GM23338 (cell line): ENCODE data around the gene USP7. TPM values are rescaled to one million over a fixed set of nuclear protein-coding genes. Genes with fewer than 3 reads are reported as not detected.

Experiments used
- ATAC-seq: fragments of 200-7000 bp; cut with Tn5 transposase; 3 replicates; pipeline ENCODE4 v1.9.1; 2020
- DNase-seq: peaks from one replicate; pipeline ENCODE4 v3.0.0-alpha.2; 2015; ENCODE audit warnings: low spot score
- H2AFZ ChIP-seq: fragments of 200-600 bp; sonication (generic); 2 replicates; pipeline ENCODE4 v1.8.0; 2016; ENCODE audit warnings: antibody characterized with exemption, mild to moderate bottlenecking, moderate library complexity
- H3F3A ChIP-seq: fragments of 200-600 bp; sonication (generic); replicated peaks from 2 replicates; pipeline ENCODE4 v1.8.0; 2017; ENCODE audit warnings: antibody characterized with exemption, mixed run types, low read depth
- H3K27ac ChIP-seq: fragments of 200-600 bp; sonication (generic); 2 replicates; pipeline ENCODE4 v1.6.1; 2016; ENCODE audit warnings: low read depth
- H3K27me3 ChIP-seq: fragments of 200-600 bp; sonication (generic); 2 replicates; pipeline ENCODE4 v1.8.0; 2016; ENCODE audit warnings: mild to moderate bottlenecking, mixed run types, moderate library complexity; ENCODE audit not compliant: insufficient read depth
- H3K36me3 ChIP-seq: fragments of 200-600 bp; sonication (generic); 2 replicates; pipeline ENCODE4 v1.8.0; 2016; ENCODE audit warnings: mild to moderate bottlenecking; ENCODE audit not compliant: insufficient read depth
- H3K4me1 ChIP-seq: fragments of 200-600 bp; sonication (generic); 2 replicates; pipeline ENCODE4 v1.8.0; 2016; ENCODE audit warnings: mild to moderate bottlenecking, moderate library complexity; ENCODE audit not compliant: insufficient read depth
- H3K4me2 ChIP-seq: fragments of 200-600 bp; sonication (generic); 2 replicates; pipeline ENCODE4 v1.7.1; 2017; ENCODE audit warnings: mixed run types
- H3K4me3 ChIP-seq: fragments of 200-600 bp; sonication (generic); 2 replicates; pipeline ENCODE4 v1.6.1; 2016; ENCODE audit warnings: mixed run types
- H3K79me2 ChIP-seq: fragments of 200-600 bp; sonication (generic); replicated peaks from 2 replicates; pipeline ENCODE4 v1.8.0; 2017; ENCODE audit warnings: mild to moderate bottlenecking; ENCODE audit not compliant: insufficient read depth
- H3K9me2 ChIP-seq: fragments of 200-600 bp; sonication (generic); 2 replicates; pipeline ENCODE4 v1.8.0; 2017; ENCODE audit not compliant: insufficient read depth
- H4K20me1 ChIP-seq: fragments of 200-600 bp; sonication (generic); replicated peaks from 2 replicates; pipeline ENCODE4 v1.8.0; 2017; ENCODE audit warnings: mild to moderate bottlenecking; ENCODE audit not compliant: insufficient read depth
- H3K27ac Mint-ChIP-seq: 2 replicates; pipeline ENCODE4 v1.8.0; 2020; ENCODE audit warnings: inconsistent platforms, mild to moderate bottlenecking, moderate library complexity, mixed read lengths
- H3K27me3 Mint-ChIP-seq: 3 replicates; pipeline ENCODE4 v1.8.0; 2022; ENCODE audit warnings: low read depth, mild to moderate bottlenecking, moderate library complexity, mixed read lengths, inconsistent platforms; ENCODE audit not compliant: insufficient read depth, poor library complexity
- H3K36me3 Mint-ChIP-seq: 3 replicates; pipeline ENCODE4 v1.8.0; 2021; ENCODE audit warnings: low read depth, mild to moderate bottlenecking, inconsistent platforms, moderate library complexity, mixed read lengths
- H3K4me1 Mint-ChIP-seq: 3 replicates; pipeline ENCODE4 v1.8.0; 2020; ENCODE audit warnings: mild to moderate bottlenecking, inconsistent platforms, mixed read lengths
- H3K4me3 Mint-ChIP-seq: 3 replicates; pipeline ENCODE4 v1.8.0; 2021; ENCODE audit warnings: moderate library complexity, mild to moderate bottlenecking, inconsistent platforms, mixed read lengths
- H3K9me3 Mint-ChIP-seq: 3 replicates; pipeline ENCODE4 v1.8.0; 2020; ENCODE audit warnings: moderate library complexity, mild to moderate bottlenecking, inconsistent platforms, mixed read lengths
- STAT1 ChIP-seq: IDR thresholded peaks from one replicate; pipeline ENCODE4 v1.6.1; 2016; ENCODE audit warnings: antibody characterized with exemption; ENCODE audit not compliant: unreplicated experiment
- ZNF114 ChIP-seq: fragments of 250-450 bp; sonication (Bioruptor Pico); IDR thresholded peaks from 2 replicates; pipeline ENCODE4 v1.5.0; 2020; ENCODE audit warnings: mild to moderate bottlenecking, moderate library complexity
- ZNF331 ChIP-seq: fragments of 250-450 bp; sonication (Bioruptor Pico); IDR thresholded peaks from 2 replicates; pipeline ENCODE4 v1.5.0; 2020; ENCODE audit warnings: low read depth, mild to moderate bottlenecking, moderate library complexity
- polyA plus RNA-seq: library from polyadenylated mRNA; unstranded; fragments of >200 nt; fragmentation: Nextera tagmentation; extraction: Ambion mirVana; gene quantifications from 2 replicates; pipeline ENCODE4 v1.2.1, GENCODE V29; 2016
- total RNA-seq: library from RNA; depleted of rRNA; stranded (reverse); fragments of >200 nt; shearing (Covaris generic); gene quantifications from 2 replicates; pipeline ENCODE4 v1.2.3, GENCODE V29; 2014
- TF ChIP-seq, protein P1 (sequence below): fragments of 250-450 bp; sonication (Bioruptor Pico); IDR thresholded peaks from 2 replicates; pipeline ENCODE4 v1.5.0; 2020; ENCODE audit warnings: mild to moderate bottlenecking, moderate library complexity
- TF ChIP-seq, protein P2 (sequence below): IDR thresholded peaks from one replicate; pipeline ENCODE4 v1.6.1; 2018; ENCODE audit warnings: antibody characterized with exemption; ENCODE audit not compliant: unreplicated experiment
- TF ChIP-seq, protein P3 (sequence below), 2 experiments: fragments of 200-600 bp in 1 of 2; sonication (generic) in 1 of 2; conservative IDR thresholded peaks; 2 replicates each; pipeline versions ENCODE4 v1.5.1 to v1.6.1; 2016 to 2017; ENCODE audit warnings: antibody characterized with exemption in 2 of 2, low read depth in 2 of 2, mild to moderate bottlenecking in 2 of 2, moderate library complexity in 1 of 2

The USP7 gene
- total and polyA plus RNA-seq, 2 experiments from 2014 or later = 42.3 to 130 TPM

DNA sequence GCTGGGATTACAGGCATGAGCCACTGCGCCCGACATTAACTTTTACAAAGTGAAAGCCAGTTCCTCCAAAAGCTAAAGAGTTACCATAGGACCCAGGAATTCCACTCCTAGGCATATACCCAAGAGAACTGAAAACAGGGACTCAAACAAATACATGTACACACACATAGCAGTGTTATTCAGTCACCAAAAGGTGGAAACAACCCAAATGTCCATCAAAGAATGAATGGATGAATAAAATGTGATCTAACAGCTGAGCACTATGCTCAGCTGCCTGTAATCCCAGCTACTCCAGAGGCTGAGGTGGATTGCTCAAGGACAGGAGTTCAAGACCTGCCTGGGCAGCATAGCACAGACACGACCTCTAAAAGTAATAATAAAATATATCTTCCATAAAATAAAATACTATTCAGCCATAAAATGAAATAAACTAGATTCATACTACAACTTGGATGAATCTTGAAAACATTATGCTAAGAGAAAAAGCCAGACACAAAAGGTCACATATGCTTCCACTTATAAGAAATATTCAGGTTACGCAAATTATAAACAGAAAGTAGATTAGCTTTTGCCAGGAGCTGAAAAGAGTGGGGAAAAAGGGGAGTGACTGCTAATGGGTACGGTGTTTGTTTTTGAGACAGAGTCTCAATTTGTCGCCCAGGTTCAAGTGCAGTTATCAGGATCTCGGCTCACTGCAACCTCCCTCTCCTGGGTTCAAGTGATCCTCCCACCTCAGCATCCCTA is 9.3 kb upstream of the USP7 start:
- Mint-ChIP-seq H3K9me3 (peaks cover 10% of the 10 kb centered on the region; the same call in 2 of the 3 replicates), H3K27me3 (peaks cover 5% of the 10 kb centered on the region), H3K36me3 (peaks cover 6% of the 10 kb centered on the region), H3K4me3 (no peak overlapping the region), H3K4me1 (peaks cover 2% of the 10 kb centered on the region; the same call in 1 of the 3 replicates), H3K27ac (no peak overlapping the region)
- Histone ChIP-seq H3K27me3 (no peaks in the 10 kb centered on the region), H3F3A (peaks cover 9% of the 10 kb centered on the region; the same call in 1 of the 2 replicates), H3K9me2 (no peaks in the 10 kb centered on the region), H3K27ac (no peak overlapping the region), H4K20me1 (no peaks in the 10 kb centered on the region), H3K4me1 (peaks cover 10% of the 10 kb centered on the region; the same call in 1 of the 2 replicates), H2AFZ (no peak overlapping the region), H3K79me2 (no peaks in the 10 kb centered on the region), H3K4me2 (no peak overlapping the region), H3K36me3 (no peaks in the 10 kb centered on the region), H3K4me3 (no peak overlapping the region)
- ATAC-seq = no peak
- no peak for TF ChIP-seq STAT1
- TF ChIP-seq, protein P1, sequence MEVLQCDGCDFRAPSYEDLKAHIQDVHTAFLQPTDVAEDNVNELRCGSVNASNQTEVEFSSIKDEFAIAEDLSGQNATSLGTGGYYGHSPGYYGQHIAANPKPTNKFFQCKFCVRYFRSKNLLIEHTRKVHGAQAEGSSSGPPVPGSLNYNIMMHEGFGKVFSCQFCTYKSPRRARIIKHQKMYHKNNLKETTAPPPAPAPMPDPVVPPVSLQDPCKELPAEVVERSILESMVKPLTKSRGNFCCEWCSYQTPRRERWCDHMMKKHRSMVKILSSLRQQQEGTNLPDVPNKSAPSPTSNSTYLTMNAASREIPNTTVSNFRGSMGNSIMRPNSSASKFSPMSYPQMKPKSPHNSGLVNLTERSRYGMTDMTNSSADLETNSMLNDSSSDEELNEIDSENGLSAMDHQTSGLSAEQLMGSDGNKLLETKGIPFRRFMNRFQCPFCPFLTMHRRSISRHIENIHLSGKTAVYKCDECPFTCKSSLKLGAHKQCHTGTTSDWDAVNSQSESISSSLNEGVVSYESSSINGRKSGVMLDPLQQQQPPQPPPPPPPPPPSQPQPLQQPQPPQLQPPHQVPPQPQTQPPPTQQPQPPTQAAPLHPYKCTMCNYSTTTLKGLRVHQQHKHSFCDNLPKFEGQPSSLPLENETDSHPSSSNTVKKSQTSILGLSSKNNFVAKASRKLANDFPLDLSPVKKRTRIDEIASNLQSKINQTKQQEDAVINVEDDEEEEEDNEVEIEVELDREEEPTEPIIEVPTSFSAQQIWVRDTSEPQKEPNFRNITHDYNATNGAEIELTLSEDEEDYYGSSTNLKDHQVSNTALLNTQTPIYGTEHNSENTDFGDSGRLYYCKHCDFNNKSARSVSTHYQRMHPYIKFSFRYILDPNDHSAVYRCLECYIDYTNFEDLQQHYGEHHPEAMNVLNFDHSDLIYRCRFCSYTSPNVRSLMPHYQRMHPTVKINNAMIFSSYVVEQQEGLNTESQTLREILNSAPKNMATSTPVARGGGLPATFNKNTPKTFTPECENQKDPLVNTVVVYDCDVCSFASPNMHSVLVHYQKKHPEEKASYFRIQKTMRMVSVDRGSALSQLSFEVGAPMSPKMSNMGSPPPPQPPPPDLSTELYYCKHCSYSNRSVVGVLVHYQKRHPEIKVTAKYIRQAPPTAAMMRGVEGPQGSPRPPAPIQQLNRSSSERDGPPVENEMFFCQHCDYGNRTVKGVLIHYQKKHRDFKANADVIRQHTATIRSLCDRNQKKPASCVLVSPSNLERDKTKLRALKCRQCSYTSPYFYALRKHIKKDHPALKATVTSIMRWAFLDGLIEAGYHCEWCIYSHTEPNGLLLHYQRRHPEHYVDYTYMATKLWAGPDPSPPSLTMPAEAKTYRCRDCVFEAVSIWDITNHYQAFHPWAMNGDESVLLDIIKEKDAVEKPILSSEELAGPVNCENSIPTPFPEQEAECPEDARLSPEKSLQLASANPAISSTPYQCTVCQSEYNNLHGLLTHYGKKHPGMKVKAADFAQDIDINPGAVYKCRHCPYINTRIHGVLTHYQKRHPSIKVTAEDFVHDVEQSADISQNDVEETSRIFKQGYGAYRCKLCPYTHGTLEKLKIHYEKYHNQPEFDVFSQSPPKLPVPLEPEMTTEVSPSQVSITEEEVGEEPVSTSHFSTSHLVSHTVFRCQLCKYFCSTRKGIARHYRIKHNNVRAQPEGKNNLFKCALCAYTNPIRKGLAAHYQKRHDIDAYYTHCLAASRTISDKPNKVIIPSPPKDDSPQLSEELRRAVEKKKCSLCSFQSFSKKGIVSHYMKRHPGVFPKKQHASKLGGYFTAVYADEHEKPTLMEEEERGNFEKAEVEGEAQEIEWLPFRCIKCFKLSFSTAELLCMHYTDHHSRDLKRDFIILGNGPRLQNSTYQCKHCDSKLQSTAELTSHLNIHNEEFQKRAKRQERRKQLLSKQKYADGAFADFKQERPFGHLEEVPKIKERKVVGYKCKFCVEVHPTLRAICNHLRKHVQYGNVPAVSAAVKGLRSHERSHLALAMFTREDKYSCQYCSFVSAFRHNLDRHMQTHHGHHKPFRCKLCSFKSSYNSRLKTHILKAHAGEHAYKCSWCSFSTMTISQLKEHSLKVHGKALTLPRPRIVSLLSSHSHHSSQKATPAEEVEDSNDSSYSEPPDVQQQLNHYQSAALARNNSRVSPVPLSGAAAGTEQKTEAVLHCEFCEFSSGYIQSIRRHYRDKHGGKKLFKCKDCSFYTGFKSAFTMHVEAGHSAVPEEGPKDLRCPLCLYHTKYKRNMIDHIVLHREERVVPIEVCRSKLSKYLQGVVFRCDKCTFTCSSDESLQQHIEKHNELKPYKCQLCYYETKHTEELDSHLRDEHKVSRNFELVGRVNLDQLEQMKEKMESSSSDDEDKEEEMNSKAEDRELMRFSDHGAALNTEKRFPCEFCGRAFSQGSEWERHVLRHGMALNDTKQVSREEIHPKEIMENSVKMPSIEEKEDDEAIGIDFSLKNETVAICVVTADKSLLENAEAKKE (CRISPR knock-in tag) = no peak
- TF ChIP-seq, protein P2, sequence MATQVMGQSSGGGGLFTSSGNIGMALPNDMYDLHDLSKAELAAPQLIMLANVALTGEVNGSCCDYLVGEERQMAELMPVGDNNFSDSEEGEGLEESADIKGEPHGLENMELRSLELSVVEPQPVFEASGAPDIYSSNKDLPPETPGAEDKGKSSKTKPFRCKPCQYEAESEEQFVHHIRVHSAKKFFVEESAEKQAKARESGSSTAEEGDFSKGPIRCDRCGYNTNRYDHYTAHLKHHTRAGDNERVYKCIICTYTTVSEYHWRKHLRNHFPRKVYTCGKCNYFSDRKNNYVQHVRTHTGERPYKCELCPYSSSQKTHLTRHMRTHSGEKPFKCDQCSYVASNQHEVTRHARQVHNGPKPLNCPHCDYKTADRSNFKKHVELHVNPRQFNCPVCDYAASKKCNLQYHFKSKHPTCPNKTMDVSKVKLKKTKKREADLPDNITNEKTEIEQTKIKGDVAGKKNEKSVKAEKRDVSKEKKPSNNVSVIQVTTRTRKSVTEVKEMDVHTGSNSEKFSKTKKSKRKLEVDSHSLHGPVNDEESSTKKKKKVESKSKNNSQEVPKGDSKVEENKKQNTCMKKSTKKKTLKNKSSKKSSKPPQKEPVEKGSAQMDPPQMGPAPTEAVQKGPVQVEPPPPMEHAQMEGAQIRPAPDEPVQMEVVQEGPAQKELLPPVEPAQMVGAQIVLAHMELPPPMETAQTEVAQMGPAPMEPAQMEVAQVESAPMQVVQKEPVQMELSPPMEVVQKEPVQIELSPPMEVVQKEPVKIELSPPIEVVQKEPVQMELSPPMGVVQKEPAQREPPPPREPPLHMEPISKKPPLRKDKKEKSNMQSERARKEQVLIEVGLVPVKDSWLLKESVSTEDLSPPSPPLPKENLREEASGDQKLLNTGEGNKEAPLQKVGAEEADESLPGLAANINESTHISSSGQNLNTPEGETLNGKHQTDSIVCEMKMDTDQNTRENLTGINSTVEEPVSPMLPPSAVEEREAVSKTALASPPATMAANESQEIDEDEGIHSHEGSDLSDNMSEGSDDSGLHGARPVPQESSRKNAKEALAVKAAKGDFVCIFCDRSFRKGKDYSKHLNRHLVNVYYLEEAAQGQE = no peak
- TF ChIP-seq ZNF114 = no peak
- TF ChIP-seq ZNF331 (CRISPR knock-in tag) = no peak
- TF ChIP-seq, protein P3, sequence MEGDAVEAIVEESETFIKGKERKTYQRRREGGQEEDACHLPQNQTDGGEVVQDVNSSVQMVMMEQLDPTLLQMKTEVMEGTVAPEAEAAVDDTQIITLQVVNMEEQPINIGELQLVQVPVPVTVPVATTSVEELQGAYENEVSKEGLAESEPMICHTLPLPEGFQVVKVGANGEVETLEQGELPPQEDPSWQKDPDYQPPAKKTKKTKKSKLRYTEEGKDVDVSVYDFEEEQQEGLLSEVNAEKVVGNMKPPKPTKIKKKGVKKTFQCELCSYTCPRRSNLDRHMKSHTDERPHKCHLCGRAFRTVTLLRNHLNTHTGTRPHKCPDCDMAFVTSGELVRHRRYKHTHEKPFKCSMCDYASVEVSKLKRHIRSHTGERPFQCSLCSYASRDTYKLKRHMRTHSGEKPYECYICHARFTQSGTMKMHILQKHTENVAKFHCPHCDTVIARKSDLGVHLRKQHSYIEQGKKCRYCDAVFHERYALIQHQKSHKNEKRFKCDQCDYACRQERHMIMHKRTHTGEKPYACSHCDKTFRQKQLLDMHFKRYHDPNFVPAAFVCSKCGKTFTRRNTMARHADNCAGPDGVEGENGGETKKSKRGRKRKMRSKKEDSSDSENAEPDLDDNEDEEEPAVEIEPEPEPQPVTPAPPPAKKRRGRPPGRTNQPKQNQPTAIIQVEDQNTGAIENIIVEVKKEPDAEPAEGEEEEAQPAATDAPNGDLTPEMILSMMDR (conservative IDR thresholded peaks at IDR 0.05; ENCODE audit: low read depth in 2 of 2) = no peak
- DNase-seq = no peak
